Measurements from ENCODE around the gene SGF29.
"Not testable (repeated sequence)": the region's sequence is repeated elsewhere in the genome, so short reads cannot be mapped to it uniquely, and the experiment has no call there.

SGF29 gene

GRCh38 chr16:28553776-28554633 is at the start of gene SGF29:
TSS of gene SGF29 (plus strand) at chr16:28553920. CDS start at chr16:28581070, 27,150 bp downstream.
- peak; percentile 79 to 82 for DNase-seq (ENCODE audit: low read depth in 2 of 2)

GRCh38 chr16:28504707-28505404 is 48.9 kb upstream of the SGF29 start:
- DNase-seq (ENCODE audit: low read depth in 2 of 2) = no peak

GRCh38 chr16:28505489-28506137 is 48.1 kb upstream of the SGF29 start:
- no peak for DNase-seq (ENCODE audit: low read depth in 2 of 2)

- no peak for DNase-seq (ENCODE audit: low read depth in 2 of 2)
Observed at GRCh38 chr16:28511031-28511430, 42.7 kb upstream of the SGF29 start.

- no peak for DNase-seq (ENCODE audit: low read depth in 2 of 2)
Observed at GRCh38 chr16:28511801-28512789, 41.6 kb upstream of the SGF29 start.

GRCh38 chr16:28513484-28514181 is 40.1 kb upstream of the SGF29 start:
- DNase-seq (ENCODE audit: low read depth in 2 of 2) = no peak

- DNase-seq (ENCODE audit: low read depth in 2 of 2) = no peak
Observed at GRCh38 chr16:28514246-28514645, 39.5 kb upstream of the SGF29 start.

- DNase-seq (ENCODE audit: low read depth in 2 of 2) = no peak
Observed at GRCh38 chr16:28520672-28521071, 33.0 kb upstream of the SGF29 start.

- no peak for DNase-seq (ENCODE audit: low read depth in 2 of 2)
Observed at GRCh38 chr16:28521436-28521835, 32.3 kb upstream of the SGF29 start.

GRCh38 chr16:28522792-28523191 is 30.9 kb upstream of the SGF29 start:
- DNase-seq (ENCODE audit: low read depth in 2 of 2) = no peak

- DNase-seq (ENCODE audit: low read depth in 2 of 2) = no peak
Observed at GRCh38 chr16:28524681-28525171, 29.0 kb upstream of the SGF29 start.

GRCh38 chr16:28526201-28527099 is 27.3 kb upstream of the SGF29 start:
- DNase-seq (ENCODE audit: low read depth in 2 of 2) = no peak

- not testable (repeated sequence) for DNase-seq (ENCODE audit: low read depth in 2 of 2)
Observed at GRCh38 chr16:28527100-28527785, 26.5 kb upstream of the SGF29 start.

- no peak for DNase-seq (ENCODE audit: low read depth in 2 of 2)
Observed at GRCh38 chr16:28527985-28528384, 25.7 kb upstream of the SGF29 start.

GRCh38 chr16:28528463-28528867 is 25.3 kb upstream of the SGF29 start:
- no peak for DNase-seq (ENCODE audit: low read depth in 2 of 2)

GRCh38 chr16:28529124-28529523 is 24.6 kb upstream of the SGF29 start:
- DNase-seq (ENCODE audit: low read depth in 2 of 2) = no peak

- no peak for DNase-seq (ENCODE audit: low read depth in 2 of 2)
Observed at GRCh38 chr16:28531777-28532744, 21.7 kb upstream of the SGF29 start.

Data from stimulated activated CD8-positive, alpha-beta memory T cell treated with anti-CD3 and anti-CD28 coated beads, Interleukin-15, amount 100 ng/mL, for 48 hours (primary cell).